Neural cell (in vitro differentiated cells): Measurements from ENCODE around the gene PLXNB1.

ENCODE experiments used
- CTCF ChIP-seq: fragments of 450-650 bp; IDR thresholded peaks from 2 replicates; pipeline ENCODE4 v1.5.1; 2014; ENCODE audit warnings: antibody characterized with exemption, mild to moderate bottlenecking, moderate library complexity; ENCODE audit not compliant: poor library complexity, severe bottlenecking
- MXI1 ChIP-seq: fragments of 450-650 bp; conservative IDR thresholded peaks from 2 replicates; pipeline ENCODE4 v1.6.1; 2014; ENCODE audit warnings: antibody characterized with exemption, mild to moderate bottlenecking; ENCODE audit not compliant: poor library complexity, severe bottlenecking
- REST ChIP-seq: IDR thresholded peaks from 2 replicates; pipeline ENCODE4 v1.6.1; 2012; ENCODE audit warnings: borderline replicate concordance
- SMC3 ChIP-seq: fragments of 450-650 bp; conservative IDR thresholded peaks from 2 replicates; pipeline ENCODE4 v1.6.1; 2014; ENCODE audit warnings: antibody characterized with exemption, mild to moderate bottlenecking, moderate library complexity; ENCODE audit not compliant: poor library complexity
- TAF1 ChIP-seq: IDR thresholded peaks from 2 replicates; pipeline ENCODE4 v1.6.1; 2012; ENCODE audit warnings: low read depth

GRCh38 chr3:48429960-48430707 is at the start of gene PLXNB1:
- TF ChIP-seq MXI1 (no peak), TAF1 (no peak), CTCF (no peak), SMC3 (no peak), REST (no peak)
